ENCODE measurements around the gene FOSL2. TPM values are rescaled to one million over a fixed set of nuclear protein-coding genes. Genes with fewer than 3 reads are reported as not detected.

The FOSL2 gene
- total RNA-seq, 1 experiment from 2014 or later: 44.8 TPM

DNA sequence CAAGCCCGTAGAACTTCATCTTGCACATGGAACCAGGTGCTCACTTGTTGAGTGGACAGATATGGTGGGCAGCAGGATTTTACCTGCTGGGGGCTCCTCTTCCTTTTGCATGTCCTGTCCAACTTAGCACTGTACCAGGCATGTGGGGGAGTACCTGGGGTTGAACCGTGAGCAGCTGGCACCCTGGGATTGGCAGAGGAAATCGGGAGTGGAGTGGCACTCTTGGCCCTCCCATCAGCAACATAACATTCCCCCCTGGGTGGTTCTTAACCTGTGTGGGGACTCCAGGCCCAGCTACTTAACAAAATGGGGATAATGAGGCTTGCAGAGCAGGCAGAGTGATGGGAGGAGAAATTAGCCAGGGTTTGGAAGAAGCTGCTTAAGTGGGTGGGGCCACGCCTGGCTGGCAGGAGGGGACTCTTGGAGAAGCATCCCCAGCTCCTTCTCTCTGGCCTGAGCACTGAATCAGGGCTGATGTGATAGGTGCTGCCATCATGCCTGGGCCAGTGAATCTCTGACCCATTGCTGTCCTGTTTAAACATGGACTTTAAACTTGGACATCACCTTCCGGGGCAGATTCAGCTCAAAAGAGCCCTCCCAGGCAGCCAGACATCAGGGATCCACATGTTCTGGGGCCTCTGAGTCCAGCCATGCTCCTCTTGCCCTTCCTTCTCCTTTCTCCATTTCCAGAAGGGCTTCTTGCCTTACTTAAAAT is 15.5 kb downstream of the FOSL2 start:
- no peaks in the 10 kb centered on the region for H3K27me3 ChIP-seq (ENCODE audit: insufficient read depth, low read length)
- ChIA-PET POLR2A (no interaction called here), RAD21 (ENCODE audit: low non-redundant PET in 1 of 2, low total read pairs in 2 of 2, uncharacterized antibody in 2 of 2, unreplicated experiment in 2 of 2) (no interaction called here), CTCF (no interaction called here)
- peaks cover 9% of the 10 kb centered on the region for H3K79me2 ChIP-seq (ENCODE audit: insufficient read depth, low read length)
- no peaks in the 10 kb centered on the region for H3K9me2 ChIP-seq (ENCODE audit: insufficient read depth)
- DNase-seq (ENCODE audit: low read depth, low spot score) (no peak), ATAC-seq (no peak)
- TF ChIP-seq SP1 (IDR thresholded peaks at IDR 0.05; ENCODE audit: low read depth) (no peak), POLR2A (IDR thresholded peaks at IDR 0.05; ENCODE audit: borderline replicate concordance, extremely low read depth, insufficient read depth, insufficient read length) (no peak), ZNF274 (IDR thresholded peaks at IDR 0.05; ENCODE audit: low read depth, low read length) (no peak), EGR1 (IDR thresholded peaks at IDR 0.05; ENCODE audit: low read depth) (no peak), MAX (IDR thresholded peaks at IDR 0.05) (no peak), JUND (IDR thresholded peaks at IDR 0.05) (no peak), ZFX (IDR thresholded peaks at IDR 0.05) (no peak), ELF1 (IDR thresholded peaks at IDR 0.05; ENCODE audit: borderline replicate concordance, low read depth) (no peak), ATF3 (IDR thresholded peaks at IDR 0.05) (no peak), FOSL1 (IDR thresholded peaks at IDR 0.05; ENCODE audit: low read depth) (no peak), EZH2phosphoT487 (IDR thresholded peaks at IDR 0.05; ENCODE audit: borderline replicate concordance) (no peak), EZH2 (IDR thresholded peaks at IDR 0.05) (no peak), CTCF (IDR thresholded peaks at IDR 0.05 in 2 of 3, conservative IDR thresholded peaks at IDR 0.05 in 1 of 3; ENCODE audit: borderline replicate concordance in 1 of 3, insufficient read depth in 1 of 3, low read depth in 2 of 3, low read length in 2 of 3) (no peak)
- peaks cover 2 to 49% of the 10 kb centered on the region in 2 experiments; a peak in 3 of 4 replicates for H3K36me3 ChIP-seq (ENCODE audit: control insufficient read depth in 1 of 2, insufficient read depth in 2 of 2, low read length in 2 of 2)
- H3K9me3 ChIP-seq (ENCODE audit: control insufficient read depth in 1 of 2, insufficient read depth in 1 of 2, low read depth in 1 of 2, low read length in 2 of 2): no peaks in the 10 kb centered on the region
- peak overlapping the region; percentile 67 for H3K4me2 ChIP-seq (ENCODE audit: low read length)
- no peaks in the 10 kb centered on the region for H4K20me1 ChIP-seq (ENCODE audit: insufficient read depth)
- H3K4me3 ChIP-seq (replicated peaks in 1 of 2; ENCODE audit: low read depth in 1 of 2, low read length in 2 of 2): no peak overlapping the region
- intact Hi-C loops (cut with micrococcal nuclease): no loop called here
- H3K27ac ChIP-seq (ENCODE audit: low read depth, low read length): peak overlapping the region; percentile 84
- peaks cover 32 to 54% of the 10 kb centered on the region in 2 experiments for H3K4me1 ChIP-seq (ENCODE audit: control insufficient read depth in 1 of 2, insufficient read depth in 2 of 2, low read length in 2 of 2)
- BruUV-seq (replicated peaks): no TSS peak
- H3K9ac ChIP-seq (ENCODE audit: low read length): peak overlapping the region; percentile 52; the same call in 1 of the 2 replicates
- no peak overlapping the region for H2AFZ ChIP-seq (ENCODE audit: low read depth, low read length, poor library complexity, severe bottlenecking)

Measured in HCT116 (cell line).